Hepatocyte (in vitro differentiated cells): ENCODE data around the gene CHST4.

Experiments
- EZH2 ChIP-seq: fragments of 200-600 bp; sonication (generic); IDR thresholded peaks from 2 replicates; pipeline ENCODE4 v1.6.1; 2016; ENCODE audit warnings: antibody characterized with exemption, mild to moderate bottlenecking, borderline replicate concordance
- EZH2phosphoT487 ChIP-seq: fragments of 200-600 bp; sonication (generic); IDR thresholded peaks from one replicate; pipeline ENCODE4 v1.6.1; 2018; ENCODE audit warnings: antibody characterized with exemption, mild to moderate bottlenecking, low read depth, moderate library complexity; ENCODE audit not compliant: unreplicated experiment, severe bottlenecking
- TF ChIP-seq, protein P1 (sequence below): fragments of 200-600 bp; sonication (generic); IDR thresholded peaks from 2 replicates; pipeline ENCODE4 v1.5.1; 2016; ENCODE audit warnings: antibody characterized with exemption, mild to moderate bottlenecking; ENCODE audit not compliant: poor library complexity

DNA sequence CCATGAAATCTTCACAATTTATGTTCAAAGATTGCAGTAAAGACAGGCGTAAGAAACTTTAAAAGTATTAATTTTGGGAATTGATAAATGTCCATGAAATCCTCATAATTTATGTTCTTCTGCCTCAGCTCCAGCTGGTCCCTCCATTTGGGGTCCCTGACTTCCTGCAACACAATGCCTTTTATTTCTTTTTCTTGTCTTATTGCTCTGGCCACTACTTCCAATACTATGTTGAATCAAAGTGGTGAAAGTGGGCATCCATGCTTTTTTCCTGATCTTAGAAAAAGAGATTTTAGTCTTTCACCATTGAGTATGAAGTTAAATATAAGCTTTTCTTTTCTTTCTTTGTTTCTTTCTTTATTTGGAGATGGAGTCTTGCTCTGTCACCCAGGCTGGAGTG is 36.3 kb downstream of the CHST4 start:
- TF ChIP-seq, protein P1, sequence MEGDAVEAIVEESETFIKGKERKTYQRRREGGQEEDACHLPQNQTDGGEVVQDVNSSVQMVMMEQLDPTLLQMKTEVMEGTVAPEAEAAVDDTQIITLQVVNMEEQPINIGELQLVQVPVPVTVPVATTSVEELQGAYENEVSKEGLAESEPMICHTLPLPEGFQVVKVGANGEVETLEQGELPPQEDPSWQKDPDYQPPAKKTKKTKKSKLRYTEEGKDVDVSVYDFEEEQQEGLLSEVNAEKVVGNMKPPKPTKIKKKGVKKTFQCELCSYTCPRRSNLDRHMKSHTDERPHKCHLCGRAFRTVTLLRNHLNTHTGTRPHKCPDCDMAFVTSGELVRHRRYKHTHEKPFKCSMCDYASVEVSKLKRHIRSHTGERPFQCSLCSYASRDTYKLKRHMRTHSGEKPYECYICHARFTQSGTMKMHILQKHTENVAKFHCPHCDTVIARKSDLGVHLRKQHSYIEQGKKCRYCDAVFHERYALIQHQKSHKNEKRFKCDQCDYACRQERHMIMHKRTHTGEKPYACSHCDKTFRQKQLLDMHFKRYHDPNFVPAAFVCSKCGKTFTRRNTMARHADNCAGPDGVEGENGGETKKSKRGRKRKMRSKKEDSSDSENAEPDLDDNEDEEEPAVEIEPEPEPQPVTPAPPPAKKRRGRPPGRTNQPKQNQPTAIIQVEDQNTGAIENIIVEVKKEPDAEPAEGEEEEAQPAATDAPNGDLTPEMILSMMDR: no peak
- TF ChIP-seq EZH2phosphoT487 (no peak), EZH2 (no peak)
